Parathyroid adenoma (tissue), 2 donors: ENCODE results near the gene PANK3.

Experiments
- H2AFZ ChIP-seq: fragments of 300-600 bp; sonication (generic); one replicate; pipeline ENCODE4 v1.7.0; 2017; ENCODE audit warnings: antibody characterized with exemption, mild to moderate bottlenecking
- H3K27ac ChIP-seq: fragments of 300-600 bp; sonication (generic); one replicate; pipeline ENCODE4 v1.7.0; 2017
- H3K27me3 ChIP-seq: fragments of 300-600 bp; sonication (generic); one replicate; pipeline ENCODE4 v1.7.0; 2017; ENCODE audit warnings: low read length; ENCODE audit not compliant: control insufficient read depth, insufficient read depth
- H3K36me3 ChIP-seq: fragments of 300-600 bp; sonication (generic); one replicate; pipeline ENCODE4 v1.7.0; 2017; ENCODE audit warnings: low read length; ENCODE audit not compliant: control insufficient read depth, insufficient read depth
- H3K4me1 ChIP-seq: fragments of 300-600 bp; sonication (generic); one replicate; pipeline ENCODE4 v1.7.0; 2017; ENCODE audit warnings: control low read depth
- H3K4me2 ChIP-seq: fragments of 300-600 bp; sonication (generic); one replicate; pipeline ENCODE4 v1.7.0; 2017; ENCODE audit warnings: low read length
- H3K4me3 ChIP-seq: fragments of 300-600 bp; sonication (generic); one replicate; pipeline ENCODE4 v1.7.0; 2017; ENCODE audit warnings: low read depth, low read length
- H3K79me2 ChIP-seq: fragments of 300-600 bp; sonication (generic); one replicate; pipeline ENCODE4 v1.7.0; 2017; ENCODE audit warnings: control low read depth
- H3K9ac ChIP-seq: fragments of 300-600 bp; sonication (generic); one replicate; pipeline ENCODE4 v1.7.0; 2017; ENCODE audit warnings: mild to moderate bottlenecking
- H3K9me3 ChIP-seq: fragments of 300-600 bp; sonication (generic); one replicate; pipeline ENCODE4 v1.7.0; 2017; ENCODE audit warnings: low read length; ENCODE audit not compliant: control insufficient read depth
- CTCF ChIP-seq: fragments of 300-600 bp; sonication (generic); IDR thresholded peaks from one replicate; pipeline ENCODE4 v1.7.0; 2017; ENCODE audit warnings: antibody characterized with exemption, mild to moderate bottlenecking
- donor health status: primary hyperparathyroidism.

The PANK3 gene

GRCh38 chr5:168578538-168579487 lies at the start of gene PANK3:
Gene PANK3 (minus strand): TSS chr5:168579368. CDS start chr5:168579283, 85 bp downstream.
- no peak for TF ChIP-seq CTCF
- Histone ChIP-seq H3K36me3 (no peaks in the 10 kb centered on the region), H3K9ac (peak within 1 kb of the TSS; percentile 84), H3K9me3 (no peaks in the 10 kb centered on the region), H2AFZ (peak within 1 kb of the TSS; percentile 97), H3K79me2 (peaks cover 18% of the 10 kb centered on the region), H3K27me3 (no peaks in the 10 kb centered on the region), H3K27ac (peak within 1 kb of the TSS; percentile 96), H3K4me2 (peak within 1 kb of the TSS; percentile 93), H3K4me1 (peaks cover 6% of the 10 kb centered on the region), H3K4me3 (peak within 1 kb of the TSS; percentile 74)

- no peaks in the 10 kb centered on the region for H3K79me2 ChIP-seq
- no peak overlapping the region for H3K4me2 ChIP-seq
- H3K27me3 ChIP-seq: no peaks in the 10 kb centered on the region
- no peak overlapping the region for H3K4me3 ChIP-seq
- no peaks in the 10 kb centered on the region for H3K4me1 ChIP-seq
- H3K27ac ChIP-seq: no peak overlapping the region
- no peak overlapping the region for H3K9ac ChIP-seq
- no peak overlapping the region for H2AFZ ChIP-seq
- H3K36me3 ChIP-seq: no peaks in the 10 kb centered on the region
- TF ChIP-seq CTCF: no peak
- no peaks in the 10 kb centered on the region for H3K9me3 ChIP-seq
Measured at GRCh38 chr5:168624850-168625364, 45.7 kb upstream of the PANK3 start.

- Histone ChIP-seq H3K4me1 (no peaks in the 10 kb centered on the region), H3K79me2 (no peaks in the 10 kb centered on the region), H3K36me3 (no peaks in the 10 kb centered on the region), H3K27me3 (no peaks in the 10 kb centered on the region), H3K27ac (no peak overlapping the region), H3K4me2 (no peak overlapping the region), H3K9me3 (no peaks in the 10 kb centered on the region), H3K9ac (no peak overlapping the region), H3K4me3 (no peak overlapping the region), H2AFZ (no peak overlapping the region)
- no peak for TF ChIP-seq CTCF
Measured at GRCh38 chr5:168620807-168621206, 41.6 kb upstream of the PANK3 start.

- Histone ChIP-seq H3K27ac (no peak overlapping the region), H3K36me3 (no peaks in the 10 kb centered on the region), H3K4me2 (no peak overlapping the region), H2AFZ (no peak overlapping the region), H3K79me2 (no peaks in the 10 kb centered on the region), H3K4me1 (peaks cover 7% of the 10 kb centered on the region), H3K9me3 (no peaks in the 10 kb centered on the region), H3K27me3 (no peaks in the 10 kb centered on the region), H3K4me3 (no peak overlapping the region), H3K9ac (no peak overlapping the region)
- no peak for TF ChIP-seq CTCF
Measured at GRCh38 chr5:168614661-168615060, 35.5 kb upstream of the PANK3 start.
